ENCODE data around the gene GCC2. TPM values are rescaled to one million over a fixed set of nuclear protein-coding genes. Genes with fewer than 3 reads are reported as not detected.

GCC2 gene
- total and polyA plus RNA-seq, 2 experiments from 2014 or later = 39.4 to 48.1 TPM

GRCh38 chr2:108542071-108542470 lies 93.1 kb downstream of the GCC2 start:
- 36% methylated on average over 4 of the region's 4 CpGs for WGBS (ENCODE audit: low lambda C conversion rate, missing lambda C conversion rate)
- peaks cover 36% of the 10 kb centered on the region for H3K4me1 ChIP-seq (ENCODE audit: insufficient read depth)
- no peak for DNase-seq (ENCODE audit: low spot score)
- no peak for TF ChIP-seq EZH2 (IDR thresholded peaks at IDR 0.05; ENCODE audit: borderline replicate concordance)
- no peak for TF ChIP-seq EZH2phosphoT487 (IDR thresholded peaks at IDR 0.05; ENCODE audit: low read depth, severe bottlenecking, unreplicated experiment)
- TF ChIP-seq, protein P1, sequence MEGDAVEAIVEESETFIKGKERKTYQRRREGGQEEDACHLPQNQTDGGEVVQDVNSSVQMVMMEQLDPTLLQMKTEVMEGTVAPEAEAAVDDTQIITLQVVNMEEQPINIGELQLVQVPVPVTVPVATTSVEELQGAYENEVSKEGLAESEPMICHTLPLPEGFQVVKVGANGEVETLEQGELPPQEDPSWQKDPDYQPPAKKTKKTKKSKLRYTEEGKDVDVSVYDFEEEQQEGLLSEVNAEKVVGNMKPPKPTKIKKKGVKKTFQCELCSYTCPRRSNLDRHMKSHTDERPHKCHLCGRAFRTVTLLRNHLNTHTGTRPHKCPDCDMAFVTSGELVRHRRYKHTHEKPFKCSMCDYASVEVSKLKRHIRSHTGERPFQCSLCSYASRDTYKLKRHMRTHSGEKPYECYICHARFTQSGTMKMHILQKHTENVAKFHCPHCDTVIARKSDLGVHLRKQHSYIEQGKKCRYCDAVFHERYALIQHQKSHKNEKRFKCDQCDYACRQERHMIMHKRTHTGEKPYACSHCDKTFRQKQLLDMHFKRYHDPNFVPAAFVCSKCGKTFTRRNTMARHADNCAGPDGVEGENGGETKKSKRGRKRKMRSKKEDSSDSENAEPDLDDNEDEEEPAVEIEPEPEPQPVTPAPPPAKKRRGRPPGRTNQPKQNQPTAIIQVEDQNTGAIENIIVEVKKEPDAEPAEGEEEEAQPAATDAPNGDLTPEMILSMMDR (IDR thresholded peaks at IDR 0.05; ENCODE audit: poor library complexity) = no peak
- no peaks in the 10 kb centered on the region for H3K27me3 ChIP-seq
- H2AFZ ChIP-seq = no peak overlapping the region
- H4K20me1 ChIP-seq (ENCODE audit: insufficient read depth, poor library complexity, severe bottlenecking) = peaks cover 41% of the 10 kb centered on the region
- no peak overlapping the region for H3K4me3 ChIP-seq
- no peaks in the 10 kb centered on the region for H3K36me3 ChIP-seq (replicated peaks; ENCODE audit: insufficient read depth, low read depth)
- peak overlapping the region; percentile 43 for H3K4me2 ChIP-seq
- H3K79me2 ChIP-seq = peaks cover 98% of the 10 kb centered on the region
- H3K9me2 ChIP-seq (replicated peaks; ENCODE audit: insufficient read depth) = no peaks in the 10 kb centered on the region
- peak overlapping the region; percentile 75 for H3K27ac ChIP-seq
- H3K9me3 ChIP-seq (ENCODE audit: low read depth) = no peaks in the 10 kb centered on the region

GRCh38 chr2:108547606-108548005 lies 98.6 kb downstream of the GCC2 start:
- H3K4me1 ChIP-seq (ENCODE audit: insufficient read depth) = peaks cover 3% of the 10 kb centered on the region
- no peaks in the 10 kb centered on the region for H3K27me3 ChIP-seq
- H3K9me3 ChIP-seq (ENCODE audit: low read depth) = no peaks in the 10 kb centered on the region
- no peak overlapping the region for H3K27ac ChIP-seq
- no peak overlapping the region for H2AFZ ChIP-seq
- no peak overlapping the region for H3K4me2 ChIP-seq
- H3K4me3 ChIP-seq = no peak overlapping the region
- H3K36me3 ChIP-seq (replicated peaks; ENCODE audit: insufficient read depth, low read depth) = no peaks in the 10 kb centered on the region
- H3K79me2 ChIP-seq = peaks cover 99% of the 10 kb centered on the region
- DNase-seq (ENCODE audit: low spot score) = no peak
- TF ChIP-seq, protein P1 (IDR thresholded peaks at IDR 0.05; ENCODE audit: poor library complexity) = no peak
- no peak for TF ChIP-seq EZH2 (IDR thresholded peaks at IDR 0.05; ENCODE audit: borderline replicate concordance)
- TF ChIP-seq EZH2phosphoT487 (IDR thresholded peaks at IDR 0.05; ENCODE audit: low read depth, severe bottlenecking, unreplicated experiment) = no peak
- H3K9me2 ChIP-seq (replicated peaks; ENCODE audit: insufficient read depth) = no peaks in the 10 kb centered on the region
- WGBS (ENCODE audit: low lambda C conversion rate, missing lambda C conversion rate) = 91% methylated on average over 5 of the region's 5 CpGs
- H4K20me1 ChIP-seq (ENCODE audit: insufficient read depth, poor library complexity, severe bottlenecking) = peaks cover 11% of the 10 kb centered on the region

GRCh38 chr2:108548208-108549003 lies 99.4 kb downstream of the GCC2 start:
- H4K20me1 ChIP-seq (ENCODE audit: insufficient read depth, poor library complexity, severe bottlenecking) = peaks cover 12% of the 10 kb centered on the region
- TF ChIP-seq, protein P1 (IDR thresholded peaks at IDR 0.05; ENCODE audit: poor library complexity) = no peak
- no peak for TF ChIP-seq EZH2phosphoT487 (IDR thresholded peaks at IDR 0.05; ENCODE audit: low read depth, severe bottlenecking, unreplicated experiment)
- TF ChIP-seq EZH2 (IDR thresholded peaks at IDR 0.05; ENCODE audit: borderline replicate concordance) = no peak
- peaks cover 99% of the 10 kb centered on the region for H3K79me2 ChIP-seq
- H3K9me3 ChIP-seq (ENCODE audit: low read depth) = no peaks in the 10 kb centered on the region
- no peaks in the 10 kb centered on the region for H3K36me3 ChIP-seq (replicated peaks; ENCODE audit: insufficient read depth, low read depth)
- no peaks in the 10 kb centered on the region for H3K27me3 ChIP-seq
- no peak overlapping the region for H3K4me2 ChIP-seq
- DNase-seq (ENCODE audit: low spot score) = no peak
- H2AFZ ChIP-seq = no peak overlapping the region
- no peaks in the 10 kb centered on the region for H3K4me1 ChIP-seq (ENCODE audit: insufficient read depth)
- no peak overlapping the region for H3K27ac ChIP-seq
- H3K4me3 ChIP-seq = no peak overlapping the region
- no peaks in the 10 kb centered on the region for H3K9me2 ChIP-seq (replicated peaks; ENCODE audit: insufficient read depth)
- 80% methylated on average over 9 of the region's 9 CpGs for WGBS (ENCODE audit: low lambda C conversion rate, missing lambda C conversion rate)

All from hepatocyte (in vitro differentiated cells).